ENCODE results near the gene ANKRD13B.

Gene ANKRD13B

GRCh38 chr17:29615048-29615385, 22.1 kb downstream of the ANKRD13B start:
- Histone ChIP-seq H3K36me3 (ENCODE audit: control insufficient read depth in 2 of 2, insufficient read depth in 1 of 2, low read length in 2 of 2) (peaks cover 0 to 36% of the 10 kb centered on the region in 2 experiments; a peak in 1 of 3 replicates), H3K27ac (ENCODE audit: extremely low read depth, low read depth, low read length) (no peak overlapping the region), H3K9me3 (ENCODE audit: control insufficient read depth, insufficient read depth, low read depth, low read length) (no peaks in the 10 kb centered on the region), H3K4me3 (ENCODE audit: low read depth, low read length) (no peak overlapping the region), H3K4me1 (ENCODE audit: control insufficient read depth, insufficient read depth, low read length) (no peaks in the 10 kb centered on the region)
- TF ChIP-seq ELK4 (IDR thresholded peaks at IDR 0.05; ENCODE audit: borderline replicate concordance, low read depth, low read length) (no peak), ZBTB10 (tag by site-specific recombination; IDR thresholded peaks at IDR 0.05) (no peak), ZNF670 (tag by site-specific recombination; IDR thresholded peaks at IDR 0.05; ENCODE audit: low read depth) (no peak), ZSCAN23 (tag by site-specific recombination; IDR thresholded peaks at IDR 0.05) (no peak), ZNF248 (tag by site-specific recombination; IDR thresholded peaks at IDR 0.05) (no peak), ZNF561 (tag by site-specific recombination; IDR thresholded peaks at IDR 0.05; ENCODE audit: borderline replicate concordance) (no peak), ZFP41 (tag by site-specific recombination; IDR thresholded peaks at IDR 0.05; ENCODE audit: borderline replicate concordance) (no peak), KLF1 (tag by site-specific recombination; IDR thresholded peaks at IDR 0.05) (no peak), ZNF514 (tag by site-specific recombination; IDR thresholded peaks at IDR 0.05) (no peak), HOXA7 (CRISPR knock-in tag; IDR thresholded peaks at IDR 0.05; ENCODE audit: borderline replicate concordance) (no peak), PBX3 (CRISPR knock-in tag; IDR thresholded peaks at IDR 0.05) (no peak), ZNF645 (tag by site-specific recombination; IDR thresholded peaks at IDR 0.05) (no peak), ZNF560 (tag by site-specific recombination; IDR thresholded peaks at IDR 0.05; ENCODE audit: borderline replicate concordance) (no peak), ZNF747 (tag by site-specific recombination; IDR thresholded peaks at IDR 0.05) (no peak), ZNF513 (tag by site-specific recombination; IDR thresholded peaks at IDR 0.05) (no peak), ZFHX2 (tag by site-specific recombination; conservative IDR thresholded peaks at IDR 0.05) (no peak), ZNF121 (tag by site-specific recombination; IDR thresholded peaks at IDR 0.05) (no peak), ZNF202 (tag by site-specific recombination; IDR thresholded peaks at IDR 0.05; ENCODE audit: borderline replicate concordance) (no peak)
- POLR2A ChIA-PET = interaction anchor here (0.8 kb wide), 1 partner anchor 40 kb away, joined by 3 read pairs; no protein-coding TSS in a partner anchor
- CTCF ChIA-PET = interaction anchor here (1.0 to 1.4 kb wide), 3 partner anchors 10 to 23 kb away, joined by 3 to 5 read pairs (median 5); no protein-coding TSS in a partner anchor
